ENCODE data around the gene CCDC188.

Gene CCDC188

GRCh38 chr22:20131859-20132685 lies 18.8 kb downstream of the CCDC188 start:
- TF ChIP-seq GATA3 (IDR thresholded peaks at IDR 0.05; ENCODE audit: low read depth, low read length) (no peak), GATA2 (IDR thresholded peaks at IDR 0.05; ENCODE audit: low read depth, low read length) (no peak)

GRCh38 chr22:20131597-20131858 lies 19.3 kb downstream of the CCDC188 start, which contains the start of gene ZDHHC8:
ZDHHC8 (plus strand) TSS chr22:20131804; CDS start chr22:20131948, 144 bp downstream.
- TF ChIP-seq GATA2 (IDR thresholded peaks at IDR 0.05; ENCODE audit: low read depth, low read length): no peak

GRCh38 chr22:20130731-20131596 lies 19.9 kb downstream of the CCDC188 start:
- TF ChIP-seq GATA3 (IDR thresholded peaks at IDR 0.05; ENCODE audit: low read depth, low read length) (no peak), GATA2 (IDR thresholded peaks at IDR 0.05; ENCODE audit: low read depth, low read length) (no peak)

GRCh38 chr22:20130319-20130718 lies 20.5 kb downstream of the CCDC188 start:
- no peak for TF ChIP-seq GATA3 (IDR thresholded peaks at IDR 0.05; ENCODE audit: low read depth, low read length)
- no peak for TF ChIP-seq GATA2 (IDR thresholded peaks at IDR 0.05; ENCODE audit: low read depth, low read length)

GRCh38 chr22:20129747-20130014 lies 21.2 kb downstream of the CCDC188 start:
- TF ChIP-seq GATA2 (IDR thresholded peaks at IDR 0.05; ENCODE audit: low read depth, low read length) (no peak), GATA3 (IDR thresholded peaks at IDR 0.05; ENCODE audit: low read depth, low read length) (no peak)

- TF ChIP-seq GATA3 (IDR thresholded peaks at IDR 0.05; ENCODE audit: low read depth, low read length) (no peak), GATA2 (IDR thresholded peaks at IDR 0.05; ENCODE audit: low read depth, low read length) (no peak)
These were observed 21.7 kb downstream of the CCDC188 start for GRCh38 chr22:20128902-20129746.

DNA sequence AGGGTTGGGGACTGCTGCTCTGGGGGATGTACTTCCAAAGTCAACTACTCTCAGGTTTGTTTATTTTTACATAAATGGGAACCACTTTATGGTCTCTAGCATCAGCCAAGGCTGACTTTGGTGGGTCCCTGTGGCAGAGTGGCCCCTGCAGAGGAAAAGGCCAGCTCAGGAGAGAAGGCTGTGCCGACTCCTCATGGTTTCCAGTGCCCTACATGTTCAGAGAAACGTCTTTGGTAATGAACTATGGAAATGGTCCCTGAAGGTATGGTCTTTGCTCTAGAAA lies 22.3 kb downstream of the CCDC188 start:
- TF ChIP-seq GATA3 (IDR thresholded peaks at IDR 0.05; ENCODE audit: low read depth, low read length): no peak
- no peak for TF ChIP-seq GATA2 (IDR thresholded peaks at IDR 0.05; ENCODE audit: low read depth, low read length)

DNA sequence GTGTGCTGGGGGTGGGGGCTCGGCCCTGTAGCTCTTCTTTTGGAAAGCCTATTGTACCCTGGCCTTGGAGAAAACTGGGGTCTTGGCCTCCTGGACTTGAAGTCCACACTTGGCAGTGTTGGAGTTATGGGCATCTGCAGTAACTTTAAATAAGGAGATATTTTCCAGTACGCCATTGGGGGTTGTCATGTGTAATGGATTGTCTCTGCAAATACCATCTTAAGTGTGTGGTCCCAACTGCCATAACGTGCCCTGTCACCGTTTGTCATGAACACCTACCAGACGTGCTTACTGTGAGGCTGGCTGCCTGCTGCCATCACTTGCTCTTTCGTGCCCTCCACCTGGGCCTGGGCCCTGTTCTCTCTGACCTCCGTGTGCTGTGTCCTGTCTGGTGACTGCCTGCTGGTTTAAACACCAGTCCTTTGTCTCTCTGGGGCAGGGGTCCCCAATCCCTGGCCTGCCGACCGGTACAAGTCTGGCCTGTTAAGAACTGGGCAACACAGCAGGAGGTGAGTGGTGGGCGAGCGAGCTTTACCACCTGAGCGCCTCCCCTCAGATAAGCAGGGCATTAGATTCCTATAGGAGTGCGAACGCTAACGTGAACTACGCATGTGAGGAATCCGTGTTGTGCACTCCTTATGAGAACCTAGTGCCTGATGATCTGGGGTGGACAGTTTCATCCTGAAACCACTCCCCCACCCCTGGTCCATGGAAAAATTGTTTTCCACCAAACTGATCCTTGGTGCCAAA lies 22.8 kb downstream of the CCDC188 start:
- TF ChIP-seq GATA3 (IDR thresholded peaks at IDR 0.05; ENCODE audit: low read depth, low read length) (no peak), GATA2 (IDR thresholded peaks at IDR 0.05; ENCODE audit: low read depth, low read length) (no peak)

GRCh38 chr22:20127318-20127868 lies 23.5 kb downstream of the CCDC188 start:
- TF ChIP-seq GATA2 (IDR thresholded peaks at IDR 0.05; ENCODE audit: low read depth, low read length) (no peak), GATA3 (IDR thresholded peaks at IDR 0.05; ENCODE audit: low read depth, low read length) (no peak)

DNA sequence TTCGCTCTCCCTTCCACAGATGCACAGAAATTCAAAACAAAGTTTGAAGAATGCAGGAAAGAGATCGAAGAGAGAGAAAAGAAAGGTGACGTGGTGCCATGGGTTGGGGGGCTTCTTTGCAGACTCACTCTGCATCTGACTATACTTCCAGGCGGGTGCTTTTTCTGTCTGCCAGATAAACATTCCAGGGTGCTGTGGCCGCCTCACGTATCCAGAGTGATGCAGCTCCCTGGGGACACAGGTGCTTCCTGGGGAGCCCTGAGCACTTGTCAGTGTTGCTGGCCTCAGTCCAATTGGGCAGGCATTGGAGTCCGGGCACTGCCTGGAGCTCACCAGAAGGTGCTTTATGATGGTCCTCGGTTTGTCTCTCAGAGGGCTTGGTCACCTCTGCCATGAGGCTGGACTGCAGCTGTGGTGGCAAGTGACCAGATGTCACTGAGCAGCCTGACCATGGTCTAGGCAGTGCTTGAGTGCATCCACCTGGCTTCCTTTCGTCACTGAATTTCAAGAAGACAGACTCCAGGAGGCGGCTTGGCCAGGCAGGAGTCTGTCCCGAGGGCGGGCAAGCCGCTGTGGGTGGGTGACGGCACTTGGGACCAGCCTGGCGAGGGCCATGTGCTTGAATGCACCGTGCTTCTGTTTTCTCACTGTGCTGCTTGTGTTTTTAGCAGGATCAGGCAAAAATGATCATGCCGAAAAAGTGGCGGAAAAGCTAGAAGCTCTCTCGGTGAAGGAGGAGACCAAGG lies 24.4 kb downstream of the CCDC188 start:
- no peak for TF ChIP-seq GATA2 (IDR thresholded peaks at IDR 0.05; ENCODE audit: low read depth, low read length)
- no peak for TF ChIP-seq GATA3 (IDR thresholded peaks at IDR 0.05; ENCODE audit: low read depth, low read length)

GRCh38 chr22:20125201-20126174 lies 25.4 kb downstream of the CCDC188 start:
- no peak for TF ChIP-seq GATA3 (IDR thresholded peaks at IDR 0.05; ENCODE audit: low read depth, low read length)
- TF ChIP-seq GATA2 (IDR thresholded peaks at IDR 0.05; ENCODE audit: low read depth, low read length): no peak
